ENCODE results near the gene NTHL1.

Gene NTHL1

DNA sequence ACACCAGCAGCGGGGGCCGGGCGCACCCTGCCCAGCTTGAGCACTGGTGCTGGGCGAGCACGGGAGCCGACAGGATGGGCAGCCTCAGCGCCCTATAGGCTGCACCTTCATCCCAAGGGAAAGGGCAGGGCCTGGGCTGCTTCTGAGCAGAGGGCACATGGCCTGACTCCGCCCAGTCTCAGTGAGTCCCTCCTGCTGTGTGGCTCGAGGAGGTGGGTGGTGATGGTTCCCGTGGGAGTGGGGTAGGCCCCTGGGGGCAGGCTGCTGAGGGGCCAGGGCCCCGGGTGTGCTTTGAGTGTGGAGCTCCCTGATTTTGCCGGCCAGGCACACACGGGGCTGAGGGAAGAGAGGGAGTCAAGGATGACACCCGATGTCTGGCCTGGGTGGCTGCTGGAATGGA lies 38.0 kb upstream of the NTHL1 start:
- TF ChIP-seq, protein P1, sequence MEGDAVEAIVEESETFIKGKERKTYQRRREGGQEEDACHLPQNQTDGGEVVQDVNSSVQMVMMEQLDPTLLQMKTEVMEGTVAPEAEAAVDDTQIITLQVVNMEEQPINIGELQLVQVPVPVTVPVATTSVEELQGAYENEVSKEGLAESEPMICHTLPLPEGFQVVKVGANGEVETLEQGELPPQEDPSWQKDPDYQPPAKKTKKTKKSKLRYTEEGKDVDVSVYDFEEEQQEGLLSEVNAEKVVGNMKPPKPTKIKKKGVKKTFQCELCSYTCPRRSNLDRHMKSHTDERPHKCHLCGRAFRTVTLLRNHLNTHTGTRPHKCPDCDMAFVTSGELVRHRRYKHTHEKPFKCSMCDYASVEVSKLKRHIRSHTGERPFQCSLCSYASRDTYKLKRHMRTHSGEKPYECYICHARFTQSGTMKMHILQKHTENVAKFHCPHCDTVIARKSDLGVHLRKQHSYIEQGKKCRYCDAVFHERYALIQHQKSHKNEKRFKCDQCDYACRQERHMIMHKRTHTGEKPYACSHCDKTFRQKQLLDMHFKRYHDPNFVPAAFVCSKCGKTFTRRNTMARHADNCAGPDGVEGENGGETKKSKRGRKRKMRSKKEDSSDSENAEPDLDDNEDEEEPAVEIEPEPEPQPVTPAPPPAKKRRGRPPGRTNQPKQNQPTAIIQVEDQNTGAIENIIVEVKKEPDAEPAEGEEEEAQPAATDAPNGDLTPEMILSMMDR (IDR thresholded peaks at IDR 0.05; ENCODE audit: low read depth, low read length, missing control alignments), result no peak
- in situ Hi-C loops (cut with HindIII; ENCODE audit: low pct_ligation_motif_present, low sequenced_read_pairs), result no loop called here
- peaks cover 71% of the 10 kb centered on the region for H3K36me3 ChIP-seq (replicated peaks)

DNA sequence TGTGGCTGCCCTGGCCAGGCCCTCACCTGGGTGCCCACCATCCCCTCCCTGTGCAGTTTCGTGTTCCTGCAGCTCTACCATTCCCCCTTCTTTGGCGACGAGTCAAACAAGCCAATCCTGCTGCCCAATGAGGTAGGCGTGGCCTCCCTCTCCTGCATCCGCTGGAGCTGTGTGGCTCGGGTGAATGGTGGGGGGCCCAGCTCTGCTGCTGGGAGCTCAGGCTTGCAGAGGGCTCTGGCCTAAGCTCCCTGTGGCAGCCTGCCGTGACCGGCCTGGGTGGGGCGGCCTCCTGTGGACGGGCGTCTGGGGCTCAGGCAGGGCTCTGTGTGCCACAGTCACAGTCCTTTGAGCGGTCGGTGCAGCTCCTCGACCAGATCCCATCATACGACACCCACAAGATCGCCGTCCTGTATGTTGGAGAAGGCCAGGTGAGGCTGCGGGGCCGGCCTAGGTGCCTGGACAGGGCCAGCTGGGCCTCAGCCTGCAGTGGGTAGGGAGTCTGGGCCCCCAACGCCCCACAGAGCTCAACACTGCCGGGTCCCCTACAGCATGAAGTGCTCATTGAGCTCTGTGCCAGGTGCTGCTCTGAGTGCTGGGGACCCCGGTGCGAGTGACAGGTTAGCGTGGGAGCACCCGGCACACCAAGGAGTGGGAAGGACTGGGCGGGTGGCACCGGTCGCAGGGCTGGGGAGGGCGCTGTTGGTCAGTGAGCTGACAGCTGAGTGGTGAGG lies 37.4 kb upstream of the NTHL1 start:
- H3K36me3 ChIP-seq (replicated peaks), result peaks cover 67% of the 10 kb centered on the region
- in situ Hi-C loops (cut with HindIII; ENCODE audit: low pct_ligation_motif_present, low sequenced_read_pairs), result no loop called here

More for the DNA sequence above, 38.0 kb upstream of the NTHL1 start:
- Histone ChIP-seq H3K27ac (no peak overlapping the region), H3K4me3 (ENCODE audit: low read depth, low read length) (no peak overlapping the region), H3K27me3 (replicated peaks) (no peaks in the 10 kb centered on the region)
- no peak for DNase-seq

DNA sequence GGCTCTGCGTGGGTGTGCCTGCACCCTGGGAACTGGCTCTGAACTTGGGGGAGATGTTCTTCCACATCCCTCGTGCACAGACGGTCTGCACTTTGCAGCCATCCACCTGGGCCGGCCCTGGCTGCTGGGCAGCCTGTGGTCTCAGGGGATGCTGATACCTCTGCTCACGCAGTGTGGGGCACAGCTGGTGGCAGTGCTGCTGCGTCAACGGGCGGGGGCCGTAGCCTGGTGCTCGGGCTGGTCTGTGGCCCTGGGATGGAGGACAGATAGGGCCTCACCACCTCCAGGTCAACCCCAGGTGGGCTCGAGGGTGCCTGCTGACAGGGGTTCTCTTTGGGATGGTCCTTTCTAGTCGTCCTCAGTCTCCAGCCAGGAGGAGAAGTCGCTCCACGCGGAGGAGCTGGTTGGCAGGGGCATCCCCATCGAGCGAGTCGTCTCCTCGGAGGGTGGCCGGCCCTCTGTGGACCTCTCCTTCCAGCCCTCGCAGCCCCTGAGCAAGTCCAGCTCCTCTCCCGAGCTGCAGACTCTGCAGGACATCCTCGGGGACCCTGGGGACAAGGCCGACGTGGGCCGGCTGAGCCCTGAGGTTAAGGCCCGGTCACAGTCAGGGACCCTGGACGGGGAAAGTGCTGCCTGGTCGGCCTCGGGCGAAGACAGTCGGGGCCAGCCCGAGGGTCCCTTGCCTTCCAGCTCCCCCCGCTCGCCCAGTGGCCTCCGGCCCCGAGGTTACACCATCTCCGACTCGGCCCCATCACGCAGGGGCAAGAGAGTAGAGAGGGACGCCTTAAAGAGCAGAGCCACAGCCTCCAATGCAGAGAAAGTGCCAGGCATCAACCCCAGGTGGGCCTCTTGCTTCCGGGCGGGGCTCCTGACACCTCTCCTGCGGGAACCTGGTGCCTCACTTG lies 36.5 kb upstream of the NTHL1 start:
- Histone ChIP-seq H3K4me3 (ENCODE audit: low read depth, low read length) (no peak overlapping the region), H3K36me3 (replicated peaks) (peaks cover 65% of the 10 kb centered on the region), H3K27ac (no peak overlapping the region), H3K27me3 (replicated peaks) (no peaks in the 10 kb centered on the region)
- TF ChIP-seq, protein P1 (IDR thresholded peaks at IDR 0.05; ENCODE audit: low read depth, low read length, missing control alignments), result no peak
- in situ Hi-C loops (cut with HindIII; ENCODE audit: low pct_ligation_motif_present, low sequenced_read_pairs), result no loop called here
- no peak for DNase-seq

More for the DNA sequence above, 37.4 kb upstream of the NTHL1 start:
- TF ChIP-seq, protein P1 (IDR thresholded peaks at IDR 0.05; ENCODE audit: low read depth, low read length, missing control alignments), result no peak
- Histone ChIP-seq H3K27me3 (replicated peaks) (no peaks in the 10 kb centered on the region), H3K27ac (no peak overlapping the region), H3K4me3 (ENCODE audit: low read depth, low read length) (no peak overlapping the region)
- no peak for DNase-seq

DNA sequence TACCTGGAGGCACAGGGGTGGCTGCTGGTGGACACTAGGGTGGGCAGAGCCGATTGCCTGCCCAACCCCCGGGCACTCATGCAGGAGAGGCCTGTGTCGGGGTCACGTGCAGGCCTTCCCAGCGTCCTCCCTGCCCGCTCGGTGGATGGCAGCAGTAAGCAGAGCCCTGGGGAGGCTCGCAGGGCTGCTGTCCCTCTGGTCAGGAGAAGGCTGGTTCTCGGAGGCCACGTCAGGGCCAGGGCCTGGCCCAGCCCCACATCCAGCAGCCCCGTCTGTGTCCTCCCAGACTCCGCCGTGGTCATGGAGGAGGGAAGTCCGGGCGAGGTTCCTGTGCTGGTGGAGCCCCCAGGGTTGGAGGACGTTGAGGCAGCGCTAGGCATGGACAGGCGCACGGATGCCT lies 35.8 kb upstream of the NTHL1 start:
- peaks cover 64% of the 10 kb centered on the region for H3K36me3 ChIP-seq (replicated peaks)
- TF ChIP-seq, protein P1 (IDR thresholded peaks at IDR 0.05; ENCODE audit: low read depth, low read length, missing control alignments), result no peak
- no peaks in the 10 kb centered on the region for H3K27me3 ChIP-seq (replicated peaks)
- H3K4me3 ChIP-seq (ENCODE audit: low read depth, low read length), result no peak overlapping the region
- DNase-seq, result no peak
- H3K27ac ChIP-seq, result no peak overlapping the region
- in situ Hi-C loops (cut with HindIII; ENCODE audit: low pct_ligation_motif_present, low sequenced_read_pairs), result no loop called here

DNA sequence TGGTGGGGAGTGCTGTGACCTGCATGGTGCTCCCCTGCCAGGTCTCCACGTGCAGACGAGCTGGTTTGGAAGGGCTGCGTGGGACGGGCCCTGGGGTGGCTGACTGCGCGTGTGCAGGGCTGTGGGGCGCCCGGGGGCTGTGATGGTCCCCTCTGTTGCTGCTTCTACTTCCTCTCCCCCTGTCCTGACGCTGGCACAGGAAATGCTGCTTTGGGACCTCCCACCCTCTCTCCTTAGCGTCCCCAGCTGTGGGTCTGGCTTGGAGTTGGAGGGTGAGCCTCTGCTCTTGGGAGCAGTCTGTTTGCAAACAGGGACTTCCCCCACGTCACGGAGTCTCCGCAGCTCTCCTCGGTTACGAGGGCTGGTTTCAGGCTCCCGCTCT lies 35.3 kb upstream of the NTHL1 start:
- TF ChIP-seq, protein P1 (IDR thresholded peaks at IDR 0.05; ENCODE audit: low read depth, low read length, missing control alignments), result no peak
- Histone ChIP-seq H3K4me3 (ENCODE audit: low read depth, low read length) (no peak overlapping the region), H3K36me3 (replicated peaks) (peaks cover 59% of the 10 kb centered on the region), H3K27ac (no peak overlapping the region), H3K27me3 (replicated peaks) (no peaks in the 10 kb centered on the region)
- in situ Hi-C loops (cut with HindIII; ENCODE audit: low pct_ligation_motif_present, low sequenced_read_pairs), result no loop called here
- DNase-seq, result no peak

All from brain microvascular endothelial cell (primary cell).